ENCODE results near the gene PHAF1.

Gene PHAF1

GRCh38 chr16:67190041-67190440 is 80.3 kb downstream of the PHAF1 start, which contains the start of gene EXOC3L1:
TSS of gene EXOC3L1 (minus strand) at chr16:67190136. CDS start at chr16:67189676, 460 bp downstream.
- ATAC-seq (ENCODE audit: insufficient read depth, low read depth) (no peak), DNase-seq (no peak)
- no peak within 1 kb of the TSS for H3K27ac ChIP-seq (ENCODE audit: low read length)
- no peak within 1 kb of the TSS for H3K4me3 ChIP-seq (ENCODE audit: low read depth in 1 of 2, low read length in 2 of 2)
- peaks cover 25% of the 10 kb centered on the region for H4K20me1 ChIP-seq (ENCODE audit: insufficient read depth, low read length)
- peaks cover 47% of the 10 kb centered on the region for H3K4me1 ChIP-seq (ENCODE audit: insufficient read depth, low read length)
- peaks cover 27% of the 10 kb centered on the region for H3K36me3 ChIP-seq (ENCODE audit: insufficient read depth, low read length)
- no peaks in the 10 kb centered on the region for H3K9me3 ChIP-seq (ENCODE audit: insufficient read depth, low read length, severe bottlenecking)
- peaks cover 37% of the 10 kb centered on the region for H3K79me2 ChIP-seq (ENCODE audit: insufficient read depth, low read length)
- no peak for TF ChIP-seq EZH2 (IDR thresholded peaks at IDR 0.05; ENCODE audit: borderline replicate concordance, low read depth, low read length, severe bottlenecking)
- no peak for TF ChIP-seq CTCF (IDR thresholded peaks at IDR 0.05; ENCODE audit: borderline replicate concordance, extremely low read depth, low read length, poor library complexity, severe bottlenecking)
- H3K9ac ChIP-seq (ENCODE audit: low read depth, low read length): no peak within 1 kb of the TSS
- peak within 1 kb of the TSS; percentile 96; the same call in 1 of the 2 replicates for H3K4me2 ChIP-seq (ENCODE audit: insufficient read depth, low read length)
- no peaks in the 10 kb centered on the region for H3K27me3 ChIP-seq (ENCODE audit: insufficient read depth, low read length, poor library complexity)
- H2AFZ ChIP-seq (ENCODE audit: low read depth, low read length): no peak within 1 kb of the TSS

- H3K9me3 ChIP-seq (ENCODE audit: insufficient read depth, low read length, severe bottlenecking): no peaks in the 10 kb centered on the region
- H3K79me2 ChIP-seq (ENCODE audit: insufficient read depth, low read length): peaks cover 41% of the 10 kb centered on the region
- H3K27ac ChIP-seq (ENCODE audit: low read length): no peak overlapping the region
- H3K4me3 ChIP-seq (ENCODE audit: low read depth in 1 of 2, low read length in 2 of 2): peak overlapping the region in 1 of 2 experiments; percentile 94; a peak in 1 of 4 replicates
- TF ChIP-seq CTCF (IDR thresholded peaks at IDR 0.05; ENCODE audit: borderline replicate concordance, extremely low read depth, low read length, poor library complexity, severe bottlenecking) (no peak), EZH2 (IDR thresholded peaks at IDR 0.05; ENCODE audit: borderline replicate concordance, low read depth, low read length, severe bottlenecking) (no peak)
- H3K9ac ChIP-seq (ENCODE audit: low read depth, low read length): peak overlapping the region; percentile 85
- H3K4me2 ChIP-seq (ENCODE audit: insufficient read depth, low read length): peak overlapping the region; percentile 96
- H2AFZ ChIP-seq (ENCODE audit: low read depth, low read length): peak overlapping the region; percentile 80
- peaks cover 25% of the 10 kb centered on the region for H4K20me1 ChIP-seq (ENCODE audit: insufficient read depth, low read length)
- H3K4me1 ChIP-seq (ENCODE audit: insufficient read depth, low read length): peaks cover 40% of the 10 kb centered on the region
- ATAC-seq (ENCODE audit: insufficient read depth, low read depth) (no peak), DNase-seq (no peak)
- H3K27me3 ChIP-seq (ENCODE audit: insufficient read depth, low read length, poor library complexity): no peaks in the 10 kb centered on the region
- peaks cover 34% of the 10 kb centered on the region for H3K36me3 ChIP-seq (ENCODE audit: insufficient read depth, low read length)
Measured at GRCh38 chr16:67190448-67191399, 81.0 kb downstream of the PHAF1 start.

- H3K79me2 ChIP-seq (ENCODE audit: insufficient read depth, low read length): peaks cover 41% of the 10 kb centered on the region
- no peak for TF ChIP-seq EZH2 (IDR thresholded peaks at IDR 0.05; ENCODE audit: borderline replicate concordance, low read depth, low read length, severe bottlenecking)
- no peak for TF ChIP-seq CTCF (IDR thresholded peaks at IDR 0.05; ENCODE audit: borderline replicate concordance, extremely low read depth, low read length, poor library complexity, severe bottlenecking)
- H3K9ac ChIP-seq (ENCODE audit: low read depth, low read length): peak overlapping the region; percentile 85
- H3K4me3 ChIP-seq (ENCODE audit: low read depth in 1 of 2, low read length in 2 of 2): peak overlapping the region; percentile 92 to 94; a peak in 3 of 4 replicates
- H4K20me1 ChIP-seq (ENCODE audit: insufficient read depth, low read length): peaks cover 29% of the 10 kb centered on the region
- H3K9me3 ChIP-seq (ENCODE audit: insufficient read depth, low read length, severe bottlenecking): no peaks in the 10 kb centered on the region
- DNase-seq (no peak), ATAC-seq (ENCODE audit: insufficient read depth, low read depth) (0 out of 3 replicates have a peak, but pooled peaks have one; percentile 0)
- peaks cover 37% of the 10 kb centered on the region for H3K4me1 ChIP-seq (ENCODE audit: insufficient read depth, low read length)
- H2AFZ ChIP-seq (ENCODE audit: low read depth, low read length): peak overlapping the region; percentile 80
- H3K27me3 ChIP-seq (ENCODE audit: insufficient read depth, low read length, poor library complexity): no peaks in the 10 kb centered on the region
- peak overlapping the region; percentile 80 for H3K27ac ChIP-seq (ENCODE audit: low read length)
- peaks cover 42% of the 10 kb centered on the region for H3K36me3 ChIP-seq (ENCODE audit: insufficient read depth, low read length)
- peak overlapping the region; percentile 96 for H3K4me2 ChIP-seq (ENCODE audit: insufficient read depth, low read length)
Measured at GRCh38 chr16:67191411-67191994, 81.8 kb downstream of the PHAF1 start.

Data from DND-41 (cell line).